ENCODE measurements around the gene SPATA45.

The SPATA45 gene

GRCh38 chr1:212791676-212792395 lies 55.6 kb downstream of the SPATA45 start, which contains the start of the genes NSL1 and TATDN3 (continued):
- TF ChIP-seq KLF17 (tag by site-specific recombination; IDR thresholded peaks at IDR 0.05) (peak; percentile 94), ZNF596 (tag by site-specific recombination; IDR thresholded peaks at IDR 0.05) (0 out of 2 replicates have a peak, but pooled peaks have one; percentile 20), ZFP69B (tag by site-specific recombination; IDR thresholded peaks at IDR 0.05) (peak; percentile 89), KLF16 (tag by site-specific recombination; IDR thresholded peaks at IDR 0.05) (peak; percentile 100), ZNF704 (tag by site-specific recombination; IDR thresholded peaks at IDR 0.05) (no peak), SETDB1 (IDR thresholded peaks at IDR 0.05; ENCODE audit: insufficient read length, low read length) (no peak), ZNF121 (tag by site-specific recombination; IDR thresholded peaks at IDR 0.05) (peak; percentile 93), ATF2 (tag by site-specific recombination; IDR thresholded peaks at IDR 0.05; ENCODE audit: low read depth) (no peak), ZNF600 (tag by site-specific recombination; IDR thresholded peaks at IDR 0.05) (peak; percentile 62), ZNF335 (tag by site-specific recombination; conservative IDR thresholded peaks at IDR 0.05) (peak; percentile 92), OSR2 (tag by site-specific recombination; IDR thresholded peaks at IDR 0.05) (0 out of 2 replicates have a peak, but pooled peaks have one; percentile 16), GLI2 (tag by site-specific recombination; IDR thresholded peaks at IDR 0.05; ENCODE audit: borderline replicate concordance, low read depth) (no peak), ZNF324 (tag by site-specific recombination; IDR thresholded peaks at IDR 0.05) (peak; percentile 99), ZSCAN23 (tag by site-specific recombination; IDR thresholded peaks at IDR 0.05) (peak; percentile 86; the same call in 1 of the 2 replicates), ZNF776 (tag by site-specific recombination; IDR thresholded peaks at IDR 0.05; ENCODE audit: borderline replicate concordance) (no peak), GLIS1 (tag by site-specific recombination; IDR thresholded peaks at IDR 0.05) (0 out of 2 replicates have a peak, but pooled peaks have one; percentile 16), CTCF (tag by site-specific recombination; IDR thresholded peaks at IDR 0.05) (peak; percentile 63), PATZ1 (tag by site-specific recombination; IDR thresholded peaks at IDR 0.05) (peak; percentile 79), ZNF521 (tag by site-specific recombination; IDR thresholded peaks at IDR 0.05) (no peak), ZNF157 (tag by site-specific recombination; IDR thresholded peaks at IDR 0.05) (no peak), SCRT2 (tag by site-specific recombination; IDR thresholded peaks at IDR 0.05) (peak; percentile 59; the same call in 1 of the 2 replicates), ZNF398 (tag by site-specific recombination; IDR thresholded peaks at IDR 0.05) (no peak; the same call in 1 of the 2 replicates), RBAK (tag by site-specific recombination; IDR thresholded peaks at IDR 0.05) (no peak), ZNF248 (tag by site-specific recombination; IDR thresholded peaks at IDR 0.05) (no peak), TRIM28 (IDR thresholded peaks at IDR 0.05; ENCODE audit: borderline replicate concordance, low read length) (peak; percentile 78; the same call in 1 of the 2 replicates), ZNF394 (tag by site-specific recombination; IDR thresholded peaks at IDR 0.05; ENCODE audit: borderline replicate concordance) (peak; percentile 84; the same call in 1 of the 2 replicates), ZNF449 (tag by site-specific recombination; IDR thresholded peaks at IDR 0.05) (peak; percentile 63; the same call in 1 of the 2 replicates), IKZF3 (tag by site-specific recombination; IDR thresholded peaks at IDR 0.05) (no peak; the same call in none of the 2 replicates), KLF1 (tag by site-specific recombination; IDR thresholded peaks at IDR 0.05) (peak; percentile 77)
